Activated gamma-delta T cell treated with anti-CD3 and anti-CD28 coated beads, Interleukin-2, amount 50 U/mL, for 16 hours (primary cell): ENCODE measurements around the gene N4BP2L1.
"Not testable (repeated sequence)": the region's sequence is repeated elsewhere in the genome, so short reads cannot be mapped to it uniquely, and the experiment has no call there.

Experiments used
- DNase-seq: peaks from one replicate; pipeline ENCODE4 v3.0.0-alpha.2; 2020; ENCODE audit warnings: low read depth

The N4BP2L1 gene

DNA sequence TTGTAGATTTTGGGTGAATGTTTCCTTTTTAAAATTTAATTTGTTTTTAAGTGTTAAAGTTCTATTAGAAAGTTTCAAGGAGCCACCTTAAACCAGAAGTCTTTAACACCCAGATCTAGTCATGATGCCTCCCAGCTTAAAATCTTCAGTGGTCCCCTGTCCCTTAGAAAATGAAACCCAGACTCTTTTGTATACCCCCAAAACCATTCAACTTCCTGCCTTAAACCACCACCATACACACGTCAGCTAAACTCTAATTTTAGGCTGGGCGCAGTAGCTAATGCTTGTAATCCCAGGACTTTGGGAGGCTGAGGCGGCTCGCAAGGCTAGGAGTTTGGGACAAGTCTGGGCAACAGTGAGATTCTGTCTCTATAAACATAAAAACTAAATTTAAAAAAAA lies 37.9 kb downstream of the N4BP2L1 start:
- no peak for DNase-seq

DNA sequence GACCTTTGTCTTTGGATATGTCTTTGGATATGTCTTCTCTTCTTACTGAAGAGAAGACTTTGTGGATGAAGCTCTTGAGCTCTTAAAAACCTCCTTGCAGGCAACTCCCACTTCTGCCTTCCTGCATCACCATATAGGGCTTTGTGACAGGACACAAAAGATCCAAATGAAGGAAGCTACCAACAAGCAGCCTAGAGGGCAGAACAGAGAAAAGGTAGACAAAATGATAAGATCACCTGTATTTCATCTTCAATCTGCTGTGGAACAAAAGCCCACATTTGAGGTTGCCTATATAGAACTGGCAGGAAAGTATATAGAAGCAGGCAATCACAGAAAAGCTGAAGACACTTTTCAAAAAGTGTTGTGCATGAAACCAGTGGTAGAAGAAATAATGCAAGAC lies 42.5 kb downstream of the N4BP2L1 start:
- no peak for DNase-seq

DNA sequence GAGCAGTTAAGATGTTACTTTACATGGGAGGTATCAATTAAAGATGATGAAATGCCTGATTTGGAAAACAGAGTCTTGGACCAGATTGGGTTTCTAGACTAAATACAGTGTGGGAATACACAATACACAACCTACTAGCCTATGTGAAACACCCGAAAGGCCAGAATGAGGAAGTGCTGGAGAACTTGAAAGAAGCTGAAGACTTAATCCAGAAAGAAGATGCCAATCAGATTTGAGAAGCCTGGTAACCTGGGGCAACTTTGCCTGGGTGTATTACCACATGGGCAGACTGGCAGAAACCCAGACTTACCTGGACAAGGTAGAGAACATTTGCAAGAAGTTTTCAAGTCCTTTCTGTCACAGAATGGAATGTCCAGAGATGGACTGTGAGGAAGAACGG lies 43.2 kb downstream of the N4BP2L1 start:
- no peak for DNase-seq

DNA sequence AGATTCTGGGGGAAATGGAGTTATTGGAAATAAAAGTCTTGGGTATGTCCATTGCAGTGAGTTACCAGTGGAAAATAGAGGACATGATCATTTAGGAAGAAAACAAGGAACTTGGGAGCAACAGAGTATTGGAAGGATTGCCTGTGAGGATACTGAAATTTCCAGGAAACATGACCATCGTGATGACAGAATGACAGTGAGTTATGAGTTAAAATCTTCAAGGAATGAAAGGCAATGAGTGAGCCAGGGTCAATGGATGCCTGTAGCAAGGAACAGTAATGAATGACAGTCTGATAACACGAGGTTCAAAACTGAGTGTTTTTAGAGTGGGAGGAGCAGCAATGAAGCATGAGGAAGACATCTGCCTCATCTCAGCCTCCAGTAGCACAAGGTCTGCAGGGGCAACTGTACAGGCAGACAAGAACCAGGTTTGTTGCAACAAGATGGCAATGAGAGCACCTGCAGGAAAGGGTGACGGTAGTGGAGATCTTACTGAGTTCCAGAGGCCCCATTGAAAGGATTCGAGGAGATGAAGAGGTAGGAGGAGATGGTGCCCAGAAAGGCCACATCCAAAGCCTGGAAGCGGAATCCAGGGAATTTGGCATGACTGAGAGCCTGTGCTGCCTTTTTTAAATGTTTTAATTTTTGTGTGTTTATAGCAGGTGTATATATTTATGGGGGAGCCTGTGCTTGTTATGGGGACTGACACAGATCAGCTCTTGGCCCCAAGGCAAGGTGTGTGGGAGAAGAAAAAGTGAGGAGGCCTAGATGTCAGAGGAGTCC lies 43.9 kb downstream of the N4BP2L1 start:
- DNase-seq: no peak

DNA sequence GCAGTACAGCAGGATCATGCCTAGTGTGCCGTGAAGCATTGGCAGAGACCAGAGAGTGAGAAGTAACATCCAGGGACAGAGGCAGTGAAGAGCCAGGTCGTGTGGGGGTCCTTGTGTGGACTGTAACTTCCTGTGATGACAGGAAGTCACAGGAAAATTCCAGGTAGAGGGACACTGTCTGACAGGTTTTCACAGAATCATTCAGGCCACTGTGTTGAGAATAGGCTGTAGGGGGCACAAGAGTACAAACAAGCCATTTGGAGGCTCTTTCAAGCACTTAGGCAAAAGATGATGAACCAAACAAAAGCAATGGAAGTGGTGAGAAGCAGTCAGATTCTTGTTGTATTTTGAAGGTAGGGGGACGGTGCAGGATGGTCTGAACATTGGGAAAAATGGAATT lies 46.4 kb downstream of the N4BP2L1 start:
- no peak for DNase-seq

DNA sequence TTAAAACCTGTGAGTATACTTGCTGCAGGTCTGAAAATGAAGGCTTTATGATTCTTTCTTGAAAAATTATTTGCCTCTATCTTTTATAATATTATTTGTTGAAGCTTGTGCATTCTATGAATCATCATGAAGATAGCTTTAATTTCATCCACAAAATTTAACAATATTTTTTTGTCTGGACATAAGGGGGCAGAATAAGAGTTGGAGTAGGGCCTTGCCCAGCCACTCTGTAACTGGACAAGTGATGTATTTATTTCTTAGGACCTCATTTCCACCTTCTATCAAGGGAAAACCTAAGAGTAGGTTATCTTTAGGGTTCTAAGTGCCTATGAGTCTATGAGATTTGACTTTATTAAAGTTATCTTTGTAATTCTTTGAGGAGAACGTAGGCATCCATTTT lies 49.9 kb downstream of the N4BP2L1 start:
- DNase-seq: no peak

DNA sequence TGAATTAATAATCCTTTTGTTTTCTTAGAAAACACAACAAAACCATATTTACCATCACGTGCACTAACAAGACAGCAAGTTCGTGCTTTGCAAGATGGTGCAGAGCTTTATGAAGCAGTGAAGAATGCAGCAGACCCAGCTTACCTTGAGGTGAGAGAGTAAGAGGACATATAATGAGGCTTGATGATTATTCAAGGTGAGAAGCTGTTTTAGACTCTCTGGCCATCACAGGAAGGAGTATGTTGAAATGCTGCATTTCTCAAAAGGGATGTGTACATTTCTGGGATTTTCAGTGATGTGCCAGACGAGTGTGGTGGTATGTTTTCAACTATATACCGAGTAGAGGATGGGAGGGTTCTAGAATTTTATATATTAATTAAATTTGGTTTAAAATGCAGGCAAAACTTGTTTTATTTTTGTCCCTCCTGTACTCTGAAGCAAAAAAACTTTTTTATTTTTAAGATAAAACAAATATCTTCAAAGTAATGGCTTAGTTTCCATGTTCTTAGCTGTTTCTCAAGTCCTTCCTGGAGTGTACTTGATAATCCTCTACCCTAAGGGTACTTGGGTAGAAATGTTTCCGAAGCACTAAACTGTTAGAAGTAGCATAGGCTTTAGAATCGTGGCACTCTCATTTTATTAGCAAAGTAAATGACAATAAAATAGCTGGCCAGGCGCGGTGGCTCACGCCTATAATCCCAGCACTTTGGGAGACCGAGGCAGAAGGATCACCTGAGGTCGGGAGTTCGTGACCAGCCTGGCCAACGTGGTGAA lies 51.1 kb downstream of the N4BP2L1 start:
- no peak for DNase-seq

DNA sequence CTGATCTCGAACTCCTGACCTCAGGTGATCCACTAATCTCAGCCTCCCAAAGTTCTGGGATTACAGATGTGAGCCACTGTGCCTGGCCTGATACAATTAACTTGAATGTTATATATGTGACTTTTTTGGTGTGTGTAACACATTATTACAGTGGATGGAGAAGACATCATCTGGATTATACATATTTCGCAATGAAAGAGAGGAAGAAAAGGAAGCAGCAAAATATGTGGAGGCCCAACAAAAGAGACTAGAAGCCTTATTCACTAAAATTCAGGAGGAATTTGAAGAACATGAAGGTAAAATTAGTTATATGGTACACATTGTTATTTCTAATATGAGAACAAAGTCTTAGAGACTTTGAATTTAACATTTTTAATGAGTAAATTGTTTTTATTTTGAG lies 57.1 kb downstream of the N4BP2L1 start:
- no peak for DNase-seq

DNA sequence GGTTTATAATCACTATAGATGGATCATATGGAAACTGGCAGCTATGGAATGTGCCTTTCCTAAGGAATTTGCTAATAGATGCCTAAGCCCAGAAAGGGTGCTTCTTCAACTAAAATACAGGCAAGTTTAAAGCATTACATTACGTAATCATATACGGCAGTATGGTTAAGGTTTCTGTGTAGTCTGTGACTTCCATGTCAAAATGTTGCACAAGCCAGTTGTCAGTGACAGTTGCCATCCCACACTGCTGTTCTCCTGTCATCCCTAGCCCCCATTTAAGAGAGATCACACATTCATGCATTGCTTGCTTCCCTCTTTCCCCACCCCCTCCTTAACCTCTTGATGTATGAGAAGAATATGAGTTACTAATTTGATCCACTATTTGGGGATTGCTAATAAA lies 65.4 kb downstream of the N4BP2L1 start:
- no peak for DNase-seq

DNA sequence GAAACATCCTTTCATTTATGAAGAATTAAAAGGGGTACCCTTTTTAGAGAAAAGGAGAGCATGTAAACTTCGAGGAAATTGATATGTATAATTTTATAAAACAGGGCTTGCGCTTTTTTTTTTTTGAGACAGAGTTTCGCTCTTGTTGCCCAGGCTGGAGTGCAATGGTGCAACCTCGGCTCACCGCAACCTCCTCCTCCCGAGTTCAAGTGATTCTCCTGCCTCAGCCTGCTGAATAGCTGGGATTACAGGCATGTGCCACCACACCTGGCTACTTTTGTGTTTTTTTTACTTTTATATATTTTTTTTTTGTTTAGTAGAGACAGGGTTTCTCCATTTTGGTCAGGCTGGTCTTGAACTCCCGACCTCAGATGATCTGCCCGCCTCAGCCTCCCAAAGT lies 72.0 kb downstream of the N4BP2L1 start:
- not testable (repeated sequence) for DNase-seq

DNA sequence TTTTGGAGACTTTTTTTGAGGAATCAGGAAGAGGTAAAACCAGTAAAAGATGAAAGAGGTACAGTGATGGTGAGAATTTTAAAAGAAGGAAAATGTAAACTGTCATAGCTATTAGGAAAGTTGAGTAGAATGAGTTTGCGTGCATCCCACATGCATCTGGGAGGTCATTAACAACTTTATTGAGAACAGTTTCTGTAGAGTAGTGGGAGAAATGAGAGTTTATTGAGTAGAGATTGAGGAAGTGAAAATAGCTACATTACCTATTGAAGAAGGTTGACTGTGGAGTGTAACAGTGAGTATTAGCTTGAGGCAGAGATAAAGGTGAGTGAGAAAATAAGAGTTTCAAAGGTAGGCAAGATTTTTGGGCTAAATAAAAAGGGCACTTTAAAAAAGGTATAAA lies 73.9 kb downstream of the N4BP2L1 start:
- no peak for DNase-seq

DNA sequence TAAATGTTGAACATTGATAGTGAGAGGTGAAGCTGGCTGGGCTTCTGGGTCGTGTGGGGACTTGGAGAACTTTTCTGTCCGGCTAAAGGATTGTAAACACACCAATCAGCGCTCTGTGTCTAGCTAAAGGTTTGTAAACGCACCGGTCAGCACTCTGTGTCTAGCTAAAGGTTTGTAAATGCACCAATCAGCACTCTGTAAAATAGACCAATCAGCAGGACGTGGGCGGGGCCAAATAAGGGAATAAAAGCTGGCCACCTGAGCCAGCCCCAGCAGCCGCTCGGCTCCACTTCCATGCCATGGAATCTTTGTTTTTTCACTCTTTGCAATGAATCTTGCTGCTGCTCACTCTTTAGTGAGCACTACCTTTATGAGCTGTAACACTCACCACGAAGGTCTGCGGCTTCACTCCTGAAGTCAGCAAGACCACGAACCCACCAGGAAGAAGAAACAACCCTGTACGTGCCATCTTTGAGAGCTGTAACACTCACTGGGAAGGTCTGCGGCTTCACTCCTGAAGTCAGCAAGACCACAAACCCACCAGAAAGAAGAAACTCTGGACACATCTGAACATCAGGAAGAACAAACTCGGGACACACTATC lies 77.0 kb downstream of the N4BP2L1 start:
- DNase-seq: not testable (repeated sequence)
